Osteoblast (primary cell): ENCODE data around the gene CYP27B1. TPM values are rescaled to one million over a fixed set of nuclear protein-coding genes. Genes with fewer than 3 reads are reported as not detected.
A peak's percentile ranks its signal among the peaks of the same experiment; 100 is the strongest.
"Not testable (repeated sequence)": the region's sequence is repeated elsewhere in the genome, so short reads cannot be mapped to it uniquely, and the experiment has no call there.

ENCODE experiments used
- DNase-seq: peaks from one replicate; pipeline ENCODE4 v3.0.0; 2011; ENCODE audit warnings: low spot score, mixed read lengths; ENCODE audit not compliant: insufficient read length; ENCODE audit errors: missing footprints
- H2AFZ ChIP-seq: 2 replicates; pipeline ENCODE4 v1.6.0; 2011; ENCODE audit warnings: mild to moderate bottlenecking, low read length
- H3K27ac ChIP-seq: 2 replicates; pipeline ENCODE4 v1.5.1; 2011; ENCODE audit warnings: mild to moderate bottlenecking, low read depth, low read length, moderate library complexity
- H3K27me3 ChIP-seq: 2 replicates; pipeline ENCODE4 v1.6.0; 2012; ENCODE audit warnings: mild to moderate bottlenecking, control low read depth, inconsistent platforms, low read length, moderate library complexity; ENCODE audit not compliant: insufficient read depth
- H3K36me3 ChIP-seq: 2 replicates; pipeline ENCODE4 v1.5.1; 2011; ENCODE audit warnings: mild to moderate bottlenecking, low read length, control low read depth, moderate library complexity; ENCODE audit not compliant: insufficient read depth
- H3K4me1 ChIP-seq: 2 replicates; pipeline ENCODE4 v1.5.1; 2011; ENCODE audit warnings: mild to moderate bottlenecking, low read length, control low read depth, moderate library complexity; ENCODE audit not compliant: insufficient read depth
- H3K4me2 ChIP-seq: 2 replicates; pipeline ENCODE4 v1.6.0; 2011; ENCODE audit warnings: mild to moderate bottlenecking, low read length; ENCODE audit not compliant: insufficient read depth
- H3K4me3 ChIP-seq: fragments of 200-600 bp; sonication (generic); 3 replicates; pipeline ENCODE4 v1.5.1; 2012; ENCODE audit warnings: mild to moderate bottlenecking, low read length, inconsistent platforms; ENCODE audit not compliant: insufficient read depth
- H3K79me2 ChIP-seq: 2 replicates; pipeline ENCODE4 v1.6.0; 2012; ENCODE audit warnings: mild to moderate bottlenecking, low read length, control low read depth, inconsistent platforms; ENCODE audit not compliant: insufficient read depth
- H3K9me3 ChIP-seq: 2 replicates; pipeline ENCODE4 v1.5.1; 2011; ENCODE audit warnings: low read depth, low read length, control low read depth
- H4K20me1 ChIP-seq: 2 replicates; pipeline ENCODE4 v1.6.0; 2012; ENCODE audit warnings: mild to moderate bottlenecking, low read length, control low read depth; ENCODE audit not compliant: insufficient read depth
- total RNA-seq: library from RNA; depleted of rRNA; stranded (reverse); fragments of >200 nt; gene quantifications from 2 replicates; pipeline ENCODE4 v1.2.3, GENCODE V29; 2012
- TF ChIP-seq, protein P1 (sequence below): IDR thresholded peaks from 2 replicates; pipeline ENCODE4 v1.5.1; 2011; ENCODE audit warnings: mild to moderate bottlenecking, low read depth, low read length, moderate library complexity; ENCODE audit errors: extremely low read depth

CYP27B1 gene
- total RNA-seq, 1 donor: 0.36 TPM

DNA sequence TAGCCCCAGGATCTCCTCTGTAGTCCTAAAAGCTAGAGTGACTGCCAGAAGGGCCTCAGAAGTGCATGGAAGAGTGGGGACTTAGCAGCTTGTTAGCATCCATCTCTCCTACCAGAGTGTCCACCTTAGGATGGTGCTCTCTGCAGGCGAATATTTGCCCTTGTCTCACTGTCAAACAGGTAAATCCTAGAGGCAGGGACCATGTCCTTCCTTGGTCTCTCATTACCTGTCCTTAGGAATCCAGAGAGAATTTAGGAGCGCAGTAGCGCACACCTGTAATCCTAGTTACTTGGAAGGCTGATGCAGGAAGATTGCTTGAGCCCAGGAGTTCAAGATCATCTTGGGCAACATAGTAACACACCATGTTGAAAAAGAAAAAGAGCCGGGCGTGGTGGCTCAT lies 49.7 kb downstream of the CYP27B1 start:
- Histone ChIP-seq H3K27ac (no peak overlapping the region), H3K4me3 (no peak overlapping the region), H3K79me2 (no peaks in the 10 kb centered on the region), H3K27me3 (no peaks in the 10 kb centered on the region), H2AFZ (no peak overlapping the region), H4K20me1 (no peaks in the 10 kb centered on the region), H3K4me1 (no peaks in the 10 kb centered on the region), H3K9me3 (no peaks in the 10 kb centered on the region), H3K4me2 (no peak overlapping the region), H3K36me3 (peaks cover 36% of the 10 kb centered on the region)
- TF ChIP-seq, protein P1, sequence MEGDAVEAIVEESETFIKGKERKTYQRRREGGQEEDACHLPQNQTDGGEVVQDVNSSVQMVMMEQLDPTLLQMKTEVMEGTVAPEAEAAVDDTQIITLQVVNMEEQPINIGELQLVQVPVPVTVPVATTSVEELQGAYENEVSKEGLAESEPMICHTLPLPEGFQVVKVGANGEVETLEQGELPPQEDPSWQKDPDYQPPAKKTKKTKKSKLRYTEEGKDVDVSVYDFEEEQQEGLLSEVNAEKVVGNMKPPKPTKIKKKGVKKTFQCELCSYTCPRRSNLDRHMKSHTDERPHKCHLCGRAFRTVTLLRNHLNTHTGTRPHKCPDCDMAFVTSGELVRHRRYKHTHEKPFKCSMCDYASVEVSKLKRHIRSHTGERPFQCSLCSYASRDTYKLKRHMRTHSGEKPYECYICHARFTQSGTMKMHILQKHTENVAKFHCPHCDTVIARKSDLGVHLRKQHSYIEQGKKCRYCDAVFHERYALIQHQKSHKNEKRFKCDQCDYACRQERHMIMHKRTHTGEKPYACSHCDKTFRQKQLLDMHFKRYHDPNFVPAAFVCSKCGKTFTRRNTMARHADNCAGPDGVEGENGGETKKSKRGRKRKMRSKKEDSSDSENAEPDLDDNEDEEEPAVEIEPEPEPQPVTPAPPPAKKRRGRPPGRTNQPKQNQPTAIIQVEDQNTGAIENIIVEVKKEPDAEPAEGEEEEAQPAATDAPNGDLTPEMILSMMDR: no peak
- DNase-seq: no peak

DNA sequence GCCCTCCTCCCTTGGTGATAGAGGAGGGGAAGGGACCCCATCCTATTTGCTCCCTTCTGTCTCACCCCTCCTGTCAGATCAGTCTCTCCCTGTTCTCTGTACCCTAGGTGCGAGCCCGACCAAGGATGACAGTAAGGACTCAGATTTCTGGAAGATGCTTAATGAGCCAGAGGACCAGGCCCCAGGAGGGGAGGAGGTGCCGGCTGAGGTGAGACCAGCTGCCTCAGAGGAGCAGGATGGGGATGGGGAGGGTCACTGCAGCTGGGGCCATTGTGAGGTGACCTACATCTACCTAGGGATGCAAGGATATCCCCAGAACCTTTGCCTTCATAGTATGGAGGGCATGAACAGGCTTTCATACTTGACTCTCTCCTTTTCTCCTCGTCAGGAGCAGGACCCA lies 50.6 kb downstream of the CYP27B1 start:
- H3K4me1 ChIP-seq: no peaks in the 10 kb centered on the region
- no peak overlapping the region for H2AFZ ChIP-seq
- TF ChIP-seq, protein P1: no peak
- no peaks in the 10 kb centered on the region for H3K27me3 ChIP-seq
- H3K4me3 ChIP-seq: no peak overlapping the region
- H3K9me3 ChIP-seq: no peaks in the 10 kb centered on the region
- no peak overlapping the region for H3K4me2 ChIP-seq
- H3K36me3 ChIP-seq: peaks cover 36% of the 10 kb centered on the region
- peak; percentile 23 for DNase-seq
- H3K27ac ChIP-seq: no peak overlapping the region
- H3K79me2 ChIP-seq: no peaks in the 10 kb centered on the region
- H4K20me1 ChIP-seq: no peaks in the 10 kb centered on the region

DNA sequence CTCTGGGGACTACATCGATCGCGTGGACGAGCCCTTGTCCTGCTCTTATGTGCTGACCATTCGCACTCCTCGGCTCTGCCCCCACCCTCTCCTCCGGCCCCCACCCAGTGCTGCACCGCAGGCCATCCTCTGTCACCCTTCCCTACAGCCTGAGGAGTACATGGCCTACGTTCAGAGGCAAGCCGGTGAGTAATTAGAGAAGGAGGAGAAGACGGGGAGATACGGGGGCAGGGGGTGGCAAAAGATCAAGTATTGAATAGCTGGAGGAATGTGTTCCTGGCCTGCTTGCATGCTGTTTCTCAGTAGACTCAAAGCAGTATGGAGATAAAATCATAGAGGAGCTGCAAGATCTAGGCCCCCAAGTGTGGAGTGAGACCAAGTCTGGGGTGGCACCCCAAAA lies 51.1 kb downstream of the CYP27B1 start:
- Histone ChIP-seq H3K27me3 (no peaks in the 10 kb centered on the region), H3K36me3 (peaks cover 36% of the 10 kb centered on the region), H3K4me2 (no peak overlapping the region), H3K9me3 (no peaks in the 10 kb centered on the region), H2AFZ (no peak overlapping the region), H4K20me1 (no peaks in the 10 kb centered on the region), H3K79me2 (no peaks in the 10 kb centered on the region), H3K4me3 (no peak overlapping the region), H3K27ac (no peak overlapping the region), H3K4me1 (no peaks in the 10 kb centered on the region)
- TF ChIP-seq, protein P1: no peak
- DNase-seq: no peak

DNA sequence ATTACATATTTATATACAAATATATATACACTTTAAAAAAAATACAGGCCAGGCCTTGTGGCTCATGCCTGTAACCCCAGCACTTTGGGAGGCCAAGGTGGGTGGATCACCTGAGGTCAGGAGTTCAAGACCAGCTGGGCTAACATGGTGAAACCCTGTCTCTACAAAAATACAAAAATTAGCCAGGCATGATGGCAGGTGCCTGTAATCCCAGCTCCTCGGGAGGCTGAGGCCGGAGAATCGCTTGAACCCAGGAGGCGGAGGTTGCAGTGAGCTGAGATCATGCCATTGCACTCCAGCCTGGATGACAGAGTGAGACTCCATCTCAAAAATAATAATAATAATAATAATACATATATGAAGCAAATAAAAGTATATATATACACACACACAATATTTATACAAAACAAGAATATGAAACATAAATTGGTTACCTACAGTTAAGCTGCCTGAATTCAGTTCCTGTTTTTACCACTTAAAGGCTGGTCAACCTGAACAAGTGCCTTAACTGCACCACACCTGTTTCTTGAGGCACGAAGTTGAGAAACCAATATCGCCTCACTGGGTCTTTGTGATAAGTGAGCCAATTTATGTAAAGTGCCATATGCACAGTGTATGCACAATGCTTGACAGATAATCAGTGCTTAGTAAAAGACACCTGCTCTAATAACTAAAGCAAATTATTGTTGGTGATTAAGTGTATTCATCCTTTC lies 51.7 kb downstream of the CYP27B1 start:
- not testable (repeated sequence) for H3K4me3 ChIP-seq, H3K27me3 ChIP-seq, H3K27ac ChIP-seq, H3K9me3 ChIP-seq, H3K4me2 ChIP-seq, H3K79me2 ChIP-seq, DNase-seq, H4K20me1 ChIP-seq, H3K4me1 ChIP-seq, H2AFZ ChIP-seq
- peaks cover 33% of the 10 kb centered on the region for H3K36me3 ChIP-seq
